ENCODE results near the gene FAM124A. TPM values are rescaled to one million over a fixed set of nuclear protein-coding genes. Genes with fewer than 3 reads are reported as not detected.

The FAM124A gene
- total and polyA plus RNA-seq, 7 donors: 0.51 to 1.5 (median 0.75) TPM

DNA sequence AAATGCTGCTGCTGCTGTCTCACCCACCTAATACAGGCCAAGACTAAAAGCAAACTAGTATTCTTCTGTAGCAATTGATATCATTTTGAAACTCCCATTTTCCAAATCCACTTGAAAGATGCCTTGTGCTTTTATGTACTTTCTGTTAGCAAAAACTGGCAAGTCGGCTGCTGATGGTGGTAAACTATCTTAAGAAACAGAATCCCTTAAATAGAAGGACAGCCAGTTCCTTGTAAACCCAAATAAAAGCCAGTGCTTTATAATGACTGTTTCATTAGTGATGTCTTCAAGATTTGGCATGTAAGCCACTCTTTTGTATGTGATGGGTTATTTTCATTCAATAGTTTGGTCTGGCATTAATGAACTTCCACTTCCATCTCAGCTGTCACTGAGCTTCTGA is 5.2 kb downstream of the FAM124A start:
- intact Hi-C loops (cut with DNase I): no loop called here
- no peaks in the 10 kb centered on the region for H3K36me3 ChIP-seq (ENCODE audit: insufficient read depth in 1 of 2, low read depth in 1 of 2)
- no peak for DNase-seq
- no peak overlapping the region for H3K4me3 ChIP-seq
- H3K4me1 ChIP-seq: peaks cover 15% of the 10 kb centered on the region
- H3K27me3 ChIP-seq (ENCODE audit: insufficient read depth in 3 of 3, low read length in 2 of 3): no peaks in the 10 kb centered on the region
- H3K27ac ChIP-seq: no peak overlapping the region
- WGBS, 3 donors: 85 to 86% (median 86%) methylated on average over 1 of the region's 1 CpG
- TF ChIP-seq, protein P1, sequence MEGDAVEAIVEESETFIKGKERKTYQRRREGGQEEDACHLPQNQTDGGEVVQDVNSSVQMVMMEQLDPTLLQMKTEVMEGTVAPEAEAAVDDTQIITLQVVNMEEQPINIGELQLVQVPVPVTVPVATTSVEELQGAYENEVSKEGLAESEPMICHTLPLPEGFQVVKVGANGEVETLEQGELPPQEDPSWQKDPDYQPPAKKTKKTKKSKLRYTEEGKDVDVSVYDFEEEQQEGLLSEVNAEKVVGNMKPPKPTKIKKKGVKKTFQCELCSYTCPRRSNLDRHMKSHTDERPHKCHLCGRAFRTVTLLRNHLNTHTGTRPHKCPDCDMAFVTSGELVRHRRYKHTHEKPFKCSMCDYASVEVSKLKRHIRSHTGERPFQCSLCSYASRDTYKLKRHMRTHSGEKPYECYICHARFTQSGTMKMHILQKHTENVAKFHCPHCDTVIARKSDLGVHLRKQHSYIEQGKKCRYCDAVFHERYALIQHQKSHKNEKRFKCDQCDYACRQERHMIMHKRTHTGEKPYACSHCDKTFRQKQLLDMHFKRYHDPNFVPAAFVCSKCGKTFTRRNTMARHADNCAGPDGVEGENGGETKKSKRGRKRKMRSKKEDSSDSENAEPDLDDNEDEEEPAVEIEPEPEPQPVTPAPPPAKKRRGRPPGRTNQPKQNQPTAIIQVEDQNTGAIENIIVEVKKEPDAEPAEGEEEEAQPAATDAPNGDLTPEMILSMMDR (IDR thresholded peaks at IDR 0.05): no peak
- H3K9me3 ChIP-seq: no peaks in the 10 kb centered on the region
- ATAC-seq: no peak

DNA sequence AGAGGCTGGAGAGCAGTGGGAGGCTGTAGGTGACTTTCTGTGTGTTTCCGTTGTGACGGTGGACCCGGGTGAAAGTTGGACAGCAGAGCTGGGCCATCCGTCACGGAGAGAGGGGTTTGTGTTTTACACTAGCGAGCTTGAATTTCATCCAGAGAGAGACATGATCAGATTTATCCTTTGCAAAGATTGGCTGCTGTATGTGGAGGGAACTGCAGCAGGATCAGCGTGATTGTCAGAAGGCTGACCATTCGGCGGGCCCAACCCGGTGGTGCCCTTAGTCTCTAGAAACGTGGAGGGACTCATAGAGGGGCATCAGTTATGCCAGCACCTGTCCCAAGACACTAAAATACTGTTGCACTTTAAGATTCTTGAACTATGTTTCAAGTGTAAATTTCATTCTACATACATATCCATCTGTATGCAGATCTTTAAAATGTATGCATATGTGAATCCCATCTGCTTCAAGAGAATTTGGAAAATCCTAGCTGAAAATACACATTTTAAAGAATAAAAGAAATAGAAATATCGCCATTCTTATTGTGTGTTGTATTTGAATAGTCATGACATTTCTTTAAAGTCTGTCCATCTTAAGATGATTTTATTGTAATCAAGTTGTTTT is 7.0 kb downstream of the FAM124A start:
- no peak for ATAC-seq
- no peak for DNase-seq
- Histone ChIP-seq H3K36me3 (ENCODE audit: insufficient read depth in 1 of 2, low read depth in 1 of 2) (no peaks in the 10 kb centered on the region), H3K9me3 (no peaks in the 10 kb centered on the region), H3K27ac (no peak overlapping the region), H3K27me3 (ENCODE audit: insufficient read depth in 3 of 3, low read length in 2 of 3) (no peaks in the 10 kb centered on the region), H3K4me1 (peaks cover 15% of the 10 kb centered on the region), H3K4me3 (no peak overlapping the region)
- TF ChIP-seq, protein P1 (IDR thresholded peaks at IDR 0.05): no peak
- intact Hi-C loops (cut with DNase I): no loop called here
- WGBS, 3 donors: 86 to 88% (median 87%) methylated on average over 12 of the region's 12 CpGs

DNA sequence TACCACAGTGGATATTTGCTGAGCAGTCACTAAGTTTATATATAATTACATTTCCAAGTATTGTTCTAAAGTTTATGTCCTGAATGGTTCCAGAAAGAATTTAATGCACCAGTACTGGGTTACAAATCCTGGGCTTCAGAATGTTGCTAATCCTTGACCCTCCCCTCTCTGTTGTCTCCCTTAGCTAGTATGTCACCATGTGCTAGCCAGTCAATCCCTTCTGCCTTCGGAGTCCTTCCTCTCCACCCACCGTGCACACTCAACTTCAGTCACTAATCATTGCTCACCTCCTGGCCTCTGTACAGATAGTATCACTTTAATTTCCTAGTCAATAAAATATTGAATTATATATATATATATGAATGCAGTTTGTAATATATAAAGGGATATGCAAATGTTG is 7.5 kb downstream of the FAM124A start:
- Histone ChIP-seq H3K4me3 (no peak overlapping the region), H3K9me3 (no peaks in the 10 kb centered on the region), H3K4me1 (peaks cover 15% of the 10 kb centered on the region), H3K27me3 (ENCODE audit: insufficient read depth in 3 of 3, low read length in 2 of 3) (no peaks in the 10 kb centered on the region), H3K27ac (no peak overlapping the region), H3K36me3 (ENCODE audit: insufficient read depth in 1 of 2, low read depth in 1 of 2) (no peaks in the 10 kb centered on the region)
- 11 to 21% (median 20%) methylated on average over 2 of the region's 2 CpGs for WGBS, 3 donors
- intact Hi-C loops (cut with DNase I): no loop called here
- ATAC-seq (no peak), DNase-seq (no peak)
- TF ChIP-seq, protein P1 (IDR thresholded peaks at IDR 0.05): no peak

DNA sequence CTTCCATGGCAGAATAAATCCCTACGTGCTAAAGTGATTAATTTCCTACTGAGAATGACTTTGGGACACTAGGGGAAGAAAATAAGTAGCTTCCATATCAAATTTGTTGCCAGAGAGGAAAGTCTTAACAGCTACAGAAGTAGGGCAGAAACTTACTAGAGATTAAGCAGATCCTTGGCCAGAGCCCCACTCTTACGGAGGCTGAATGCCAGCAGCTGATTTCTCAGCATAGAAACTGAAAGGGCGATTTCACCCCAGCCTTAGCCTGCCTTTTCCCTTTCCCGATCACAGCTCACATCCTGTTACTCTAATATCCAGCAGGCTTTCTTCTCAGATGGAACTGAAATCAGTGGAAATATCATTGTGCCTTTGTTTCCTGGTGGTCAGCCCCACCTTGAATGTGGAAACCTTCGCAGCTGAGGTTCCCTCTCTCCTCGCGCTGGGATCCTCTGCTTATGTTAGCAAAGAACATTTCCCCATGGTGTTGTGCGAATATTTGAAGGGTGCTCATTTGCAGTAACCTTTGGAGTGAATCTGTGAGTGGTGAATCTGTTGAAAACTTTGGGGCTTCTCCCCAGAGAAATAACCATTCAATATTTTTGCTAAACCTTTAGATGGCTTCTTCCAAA is 8.4 kb downstream of the FAM124A start:
- TF ChIP-seq, protein P1 (IDR thresholded peaks at IDR 0.05): no peak
- H3K4me1 ChIP-seq: peaks cover 15% of the 10 kb centered on the region
- H3K4me3 ChIP-seq: peak overlapping the region; percentile 50
- H3K27me3 ChIP-seq (ENCODE audit: insufficient read depth in 3 of 3, low read length in 2 of 3): no peaks in the 10 kb centered on the region
- no peaks in the 10 kb centered on the region for H3K9me3 ChIP-seq
- DNase-seq (peak in 1 of 2 donors; percentile 46), ATAC-seq (peak in 3 of 4 donors; percentile 34 to 51 (median 42))
- no peaks in the 10 kb centered on the region for H3K36me3 ChIP-seq (ENCODE audit: insufficient read depth in 1 of 2, low read depth in 1 of 2)
- WGBS, 3 donors: 17 to 23% (median 21%) methylated on average over 8 of the region's 8 CpGs
- intact Hi-C loops (cut with DNase I): no loop called here
- H3K27ac ChIP-seq: no peak overlapping the region

All from psoas muscle (tissue), 8 donors.